Neuronal stem cell (in vitro differentiated cells): ENCODE measurements around the gene LBX2.

Source experiments
- DNase-seq: peaks from one replicate; pipeline ENCODE4 v3.0.0-alpha.2; 2013; ENCODE audit warnings: low spot score
- H2AFZ ChIP-seq: one replicate; pipeline ENCODE4 v1.6.1; 2013; ENCODE audit warnings: mild to moderate bottlenecking, low read length, inconsistent platforms
- H2AK5ac ChIP-seq: 2 replicates; pipeline ENCODE4 v1.6.1; 2013; ENCODE audit warnings: low read depth, mild to moderate bottlenecking, inconsistent platforms, low read length, moderate library complexity, mixed read lengths
- H2BK120ac ChIP-seq: 2 replicates; pipeline ENCODE4 v1.6.1; 2013; ENCODE audit warnings: low read depth, mild to moderate bottlenecking, inconsistent platforms, low read length, moderate library complexity, mixed read lengths
- H2BK12ac ChIP-seq: one replicate; pipeline ENCODE4 v1.6.1; 2013; ENCODE audit warnings: low read length, inconsistent platforms
- H2BK15ac ChIP-seq: 2 replicates; pipeline ENCODE4 v1.6.1; 2013; ENCODE audit warnings: mild to moderate bottlenecking, low read length, inconsistent platforms, mixed read lengths
- H2BK5ac ChIP-seq: one replicate; pipeline ENCODE4 v1.6.1; 2013; ENCODE audit warnings: inconsistent platforms, mild to moderate bottlenecking, low read length, moderate library complexity
- H3K14ac ChIP-seq: one replicate; pipeline ENCODE4 v1.6.1; 2013; ENCODE audit warnings: low read length, inconsistent platforms
- H3K18ac ChIP-seq: 2 replicates; pipeline ENCODE4 v1.6.1; 2013; ENCODE audit warnings: low read length, inconsistent platforms
- H3K23ac ChIP-seq: 2 replicates; pipeline ENCODE4 v1.6.1; 2013; ENCODE audit warnings: low read depth, mild to moderate bottlenecking, mixed read lengths, low read length, inconsistent platforms; ENCODE audit not compliant: poor library complexity
- H3K27ac ChIP-seq: replicated peaks from 3 replicates; pipeline ENCODE4 v1.5.1; 2013; ENCODE audit warnings: low read length, inconsistent platforms
- H3K27me3 ChIP-seq, 3 experiments: 2 replicates each; pipeline ENCODE4 v1.6.1; 2013; ENCODE audit warnings: low read length in 3 of 3, mild to moderate bottlenecking in 2 of 3, inconsistent platforms in 1 of 3, low read depth in 1 of 3, mixed read lengths in 1 of 3, moderate library complexity in 1 of 3; ENCODE audit not compliant: control insufficient read depth in 3 of 3, insufficient read depth in 3 of 3
- H3K36me3 ChIP-seq, 2 donors: replicated peaks in 1 of 2; 2 replicates each; pipeline ENCODE4 v1.6.1; 2013; ENCODE audit warnings: low read length in 2 of 2; ENCODE audit not compliant: control insufficient read depth in 2 of 2, insufficient read depth in 2 of 2
- H3K4ac ChIP-seq: 2 replicates; pipeline ENCODE4 v1.6.1; 2013; ENCODE audit warnings: inconsistent platforms, mild to moderate bottlenecking, low read length, moderate library complexity
- H3K4me1 ChIP-seq, 2 donors: 1 replicate in 1 of 2; 2 replicates in 1 of 2; pipeline ENCODE4 v1.6.1; 2013; ENCODE audit warnings: low read length in 2 of 2, low read depth in 1 of 2; ENCODE audit not compliant: control insufficient read depth in 2 of 2, insufficient read depth in 1 of 2
- H3K4me2 ChIP-seq: one replicate; pipeline ENCODE4 v1.6.1; 2013; ENCODE audit warnings: mild to moderate bottlenecking, low read length, inconsistent platforms; ENCODE audit not compliant: insufficient read depth, poor library complexity, severe bottlenecking
- H3K4me3 ChIP-seq, 2 donors: 2 replicates each; pipeline ENCODE4 v1.5.1; 2013; ENCODE audit warnings: low read length in 2 of 2, mild to moderate bottlenecking in 2 of 2, inconsistent platforms in 1 of 2, moderate library complexity in 1 of 2
- H3K79me1 ChIP-seq: one replicate; pipeline ENCODE4 v1.6.1; 2013; ENCODE audit warnings: low read depth, mild to moderate bottlenecking, inconsistent platforms, low read length, moderate library complexity
- H3K9ac ChIP-seq: one replicate; pipeline ENCODE4 v1.6.1; 2013; ENCODE audit warnings: mild to moderate bottlenecking, low read depth, low read length, inconsistent platforms; ENCODE audit not compliant: poor library complexity
- H3K9me3 ChIP-seq, 2 donors: replicated peaks in 1 of 2; 2 replicates each; pipeline versions ENCODE3 to v1.6.1; 2013; ENCODE audit warnings: low read length in 2 of 2, mild to moderate bottlenecking in 2 of 2, inconsistent platforms in 1 of 2, low read depth in 1 of 2, mixed read lengths in 1 of 2, moderate library complexity in 1 of 2; ENCODE audit not compliant: control insufficient read depth in 2 of 2, insufficient read depth in 1 of 2
- H4K8ac ChIP-seq: one replicate; pipeline ENCODE4 v1.6.1; 2013; ENCODE audit warnings: low read depth, mild to moderate bottlenecking, inconsistent platforms, low read length, moderate library complexity
- H4K91ac ChIP-seq: one replicate; pipeline ENCODE4 v1.6.1; 2013; ENCODE audit warnings: low read length, low read depth, mild to moderate bottlenecking, inconsistent platforms; ENCODE audit not compliant: poor library complexity
- WGBS, 2 donors: extraction: QIAGEN DNeasy Blood & Tissue Kit; methylation state at CpG; one replicate each; pipeline ENCODE4 v1.1.7; 2013; ENCODE audit warnings: missing lambda C conversion rate in 2 of 2, mixed read lengths in 1 of 2; ENCODE audit not compliant: insufficient read length in 2 of 2, insufficient replicate concordance in 1 of 2; ENCODE audit errors: extremely low coverage in 2 of 2; 5-methylcytosine and 5-hydroxymethylcytosine counted together

Gene LBX2

DNA sequence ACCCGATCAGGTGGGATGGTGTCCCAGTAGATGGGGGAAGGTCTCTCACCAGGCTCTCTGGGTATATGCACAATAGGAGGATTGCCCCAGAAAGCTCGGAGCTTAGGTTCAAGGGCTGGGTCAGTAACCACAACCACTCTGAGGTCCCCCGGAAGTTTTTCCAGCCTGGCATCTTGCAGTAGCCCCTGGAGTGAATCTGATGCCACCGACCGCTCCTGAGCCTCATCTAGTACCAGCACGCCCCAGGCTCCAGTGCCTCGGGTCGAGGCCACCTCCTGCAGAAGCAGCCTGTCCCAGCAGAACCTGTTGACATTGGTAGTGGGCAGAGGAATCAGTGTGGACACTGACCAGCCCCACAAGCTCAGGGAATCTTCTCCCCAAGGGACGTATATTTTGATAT lies 24.6 kb upstream of the LBX2 start:
- Histone ChIP-seq H2BK15ac (no peak overlapping the region), H4K8ac (no peak overlapping the region), H3K4me3 (no peak overlapping the region), H3K14ac (no peak overlapping the region), H2AK5ac (no peak overlapping the region), H3K27ac (no peak overlapping the region), H3K79me1 (peaks cover 4% of the 10 kb centered on the region), H3K36me3 (peaks cover 25 to 30% of the 10 kb centered on the region in 2 donors), H3K27me3 (peaks cover 0 to 43% (median 19%) of the 10 kb centered on the region in 3 experiments), H3K4ac (no peak overlapping the region), H3K23ac (no peak overlapping the region), H2BK5ac (no peak overlapping the region), H3K9me3 (peaks cover 0 to 2% of the 10 kb centered on the region in 2 donors), H3K9ac (no peak overlapping the region), H4K91ac (no peak overlapping the region), H2AFZ (no peak overlapping the region), H3K18ac (no peak overlapping the region), H3K4me1 (peaks cover 6 to 8% of the 10 kb centered on the region in 2 donors), H2BK120ac (no peak overlapping the region), H2BK12ac (no peak overlapping the region), H3K4me2 (no peak overlapping the region)
- no peak for DNase-seq
- no CpG with 5 or more reads among the region's 9 CpGs for WGBS, 2 donors

GRCh38 chr2:74522516-74522915 lies 23.1 kb upstream of the LBX2 start:
- Histone ChIP-seq H3K27ac (no peak overlapping the region), H2BK5ac (no peak overlapping the region), H2BK12ac (no peak overlapping the region), H3K18ac (no peak overlapping the region), H3K14ac (no peak overlapping the region), H3K36me3 (peaks cover 17 to 21% of the 10 kb centered on the region in 2 donors), H2BK120ac (no peak overlapping the region), H3K9ac (no peak overlapping the region), H4K8ac (no peak overlapping the region), H3K23ac (no peak overlapping the region), H2AFZ (no peak overlapping the region), H4K91ac (no peak overlapping the region), H3K4me3 (no peak overlapping the region), H2BK15ac (no peak overlapping the region), H3K27me3 (peaks cover 0 to 58% (median 34%) of the 10 kb centered on the region in 3 experiments), H3K9me3 (peaks cover 0 to 3% of the 10 kb centered on the region in 2 donors), H3K4me1 (no peaks in the 10 kb centered on the region), H3K79me1 (no peaks in the 10 kb centered on the region), H2AK5ac (no peak overlapping the region), H3K4me2 (no peak overlapping the region), H3K4ac (no peak overlapping the region)
- no CpG with 5 or more reads among the region's 3 CpGs for WGBS, 2 donors
- DNase-seq, result no peak

DNA sequence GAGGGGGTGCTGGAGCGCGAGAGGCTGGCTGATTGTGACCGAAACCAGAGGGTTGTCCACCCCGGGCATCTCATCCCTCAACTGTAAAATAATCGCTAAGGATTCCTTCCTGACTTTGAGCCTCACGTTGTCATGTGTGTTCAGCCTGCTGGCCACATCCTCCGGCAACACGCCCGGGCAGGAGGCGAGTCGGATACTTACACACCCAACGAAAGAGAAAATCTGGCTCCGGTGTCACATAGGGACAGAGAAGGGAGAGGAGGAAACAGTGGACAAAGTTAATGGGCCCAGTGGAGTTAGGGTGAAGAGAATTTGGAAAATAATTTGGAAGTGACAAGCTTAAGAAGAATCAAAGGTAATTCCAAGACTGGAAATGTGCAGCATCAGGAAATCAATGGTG lies 17.2 kb upstream of the LBX2 start:
- no peak overlapping the region for H3K4me3 ChIP-seq
- H3K27ac ChIP-seq, result no peak overlapping the region
- H3K4me2 ChIP-seq, result no peak overlapping the region
- no peak overlapping the region for H3K23ac ChIP-seq
- no peak overlapping the region for H4K91ac ChIP-seq
- H3K18ac ChIP-seq, result no peak overlapping the region
- no peak overlapping the region for H2BK15ac ChIP-seq
- no peaks in the 10 kb centered on the region for H3K36me3 ChIP-seq
- no peaks in the 10 kb centered on the region for H3K79me1 ChIP-seq
- H2BK5ac ChIP-seq, result no peak overlapping the region
- no peak overlapping the region for H3K4ac ChIP-seq
- H3K4me1 ChIP-seq, result peaks cover 2 to 4% of the 10 kb centered on the region in 2 donors
- no peak overlapping the region for H3K9ac ChIP-seq
- no peak overlapping the region for H3K14ac ChIP-seq
- DNase-seq, result no peak
- H2AK5ac ChIP-seq, result no peak overlapping the region
- no peak overlapping the region for H2BK120ac ChIP-seq
- H2AFZ ChIP-seq, result peak overlapping the region; percentile 88
- no peak overlapping the region for H4K8ac ChIP-seq
- H3K27me3 ChIP-seq, result peaks cover 44 to 98% (median 85%) of the 10 kb centered on the region in 3 experiments
- peaks cover 5 to 10% of the 10 kb centered on the region in 2 donors for H3K9me3 ChIP-seq
- H2BK12ac ChIP-seq, result no peak overlapping the region
- WGBS, 2 donors, result no CpG with 5 or more reads among the region's 13 CpGs

- H3K9me3 ChIP-seq, result peaks cover 5 to 10% of the 10 kb centered on the region in 2 donors
- H3K4me3 ChIP-seq, result peak overlapping the region; percentile 20 to 70
- H3K4me2 ChIP-seq, result peak overlapping the region; percentile 44
- H2AFZ ChIP-seq, result peak overlapping the region; percentile 88
- peak overlapping the region; percentile 83 for H3K9ac ChIP-seq
- H4K91ac ChIP-seq, result no peak overlapping the region
- H3K18ac ChIP-seq, result peak overlapping the region; percentile 69
- H2BK12ac ChIP-seq, result no peak overlapping the region
- no peaks in the 10 kb centered on the region for H3K36me3 ChIP-seq
- no peak overlapping the region for H3K27ac ChIP-seq
- no peaks in the 10 kb centered on the region for H3K79me1 ChIP-seq
- H2BK5ac ChIP-seq, result no peak overlapping the region
- no CpG with 5 or more reads among the region's 72 CpGs for WGBS, 2 donors
- peaks cover 2 to 4% of the 10 kb centered on the region in 2 donors for H3K4me1 ChIP-seq
- DNase-seq, result no peak
- no peak overlapping the region for H3K4ac ChIP-seq
- no peak overlapping the region for H2BK120ac ChIP-seq
- no peak overlapping the region for H2AK5ac ChIP-seq
- peak overlapping the region; percentile 75 for H4K8ac ChIP-seq
- H3K27me3 ChIP-seq, result peaks cover 44 to 98% (median 91%) of the 10 kb centered on the region in 3 experiments
- H3K14ac ChIP-seq, result no peak overlapping the region
- H3K23ac ChIP-seq, result peak overlapping the region; percentile 4
- H2BK15ac ChIP-seq, result no peak overlapping the region
Observed at GRCh38 chr2:74515981-74516633, 16.7 kb upstream of the LBX2 start.
